GM12878 (cell line): ENCODE results near the gene POU2F3. TPM values are rescaled to one million over a fixed set of nuclear protein-coding genes. Genes with fewer than 3 reads are reported as not detected.

Experiments used
- ATAC-seq: fragments of 200-7000 bp; cut with Tn5 transposase; 3 replicates; pipeline ENCODE4 v1.9.1; 2020; ENCODE audit warnings: mild to moderate bottlenecking, moderate library complexity
- BruUV-seq: library from RNA; stranded (reverse); fragments of 400-500 nt; replicated peaks from 2 replicates; lab custom pipeline; 2021; lab: Mats Ljungman, UMichigan
- CTCF ChIA-PET: fragments of 300-600 bp; sonication (Branson Sonifier 250); formaldehyde crosslinking; extraction: SDS; loops from one replicate; lab custom pipeline; 2021; ENCODE audit warnings: inconsistent platforms; lab: Yijun Ruan, JAX
- POLR2A ChIA-PET: fragments of 350-600 bp; formaldehyde crosslinking; extraction: SDS; loops from one replicate; lab custom pipeline; 2021; ENCODE audit warnings: inconsistent platforms; lab: Charles Lee
- RAD21 ChIA-PET: fragments of 300-600 bp; sonication (Branson Sonifier 250); formaldehyde crosslinking; loops from one replicate; lab custom pipeline; 2023; ENCODE audit warnings: antibody characterized with exemption; ENCODE audit not compliant: unreplicated experiment; lab: Charles Lee
- SMC1A ChIA-PET: fragments of 300-600 bp; sonication (Branson Sonifier 250); formaldehyde crosslinking; loops from one replicate; lab custom pipeline; 2023; ENCODE audit not compliant: unreplicated experiment, uncharacterized antibody; lab: Charles Lee
- DNase-seq: peaks from one replicate; pipeline ENCODE4 v3.0.0-alpha.2; 2011; ENCODE audit warnings: low read depth, low spot score
- FAIRE-seq: peaks from 3 replicates; lab custom pipeline; 2011; peaks lifted over from hg19 to GRCh38; lab: Jason Lieb, UNC
- H2AFZ ChIP-seq: 2 replicates; pipeline ENCODE4 v1.6.0; 2011; ENCODE audit warnings: low read depth, low read length, control low read depth; ENCODE audit not compliant: control insufficient read depth
- H3K27ac ChIP-seq: 2 replicates; pipeline ENCODE4 v1.5.1; 2011; ENCODE audit warnings: control low read depth; ENCODE audit not compliant: control insufficient read depth, insufficient read depth
- H3K27me3 ChIP-seq, 2 experiments: replicated peaks in 1 of 2; 2 replicates each; pipeline versions ENCODE4 v1.6.0 to v1.6.1; 2011; ENCODE audit warnings: low read length in 1 of 2; ENCODE audit not compliant: control insufficient read depth in 2 of 2, insufficient read depth in 2 of 2
- H3K36me3 ChIP-seq, 2 experiments: 2 replicates each; pipeline ENCODE4 v1.5.1; 2011; ENCODE audit warnings: low read length in 1 of 2; ENCODE audit not compliant: control insufficient read depth in 2 of 2, insufficient read depth in 2 of 2
- H3K4me1 ChIP-seq: 2 replicates; pipeline ENCODE4 v1.6.1; 2011; ENCODE audit warnings: mild to moderate bottlenecking, low read length, moderate library complexity, mixed read lengths; ENCODE audit not compliant: control insufficient read depth, insufficient read depth
- H3K4me2 ChIP-seq: 2 replicates; pipeline ENCODE4 v1.6.0; 2011; ENCODE audit warnings: control low read depth; ENCODE audit not compliant: control insufficient read depth, insufficient read depth
- H3K4me3 ChIP-seq: fragments of 200-600 bp; sonication (generic); 2 replicates; pipeline ENCODE4 v1.5.1; 2016
- H3K79me2 ChIP-seq: 2 replicates; pipeline ENCODE4 v1.6.0; 2011; ENCODE audit warnings: low read length; ENCODE audit not compliant: control insufficient read depth, insufficient read depth
- H3K9ac ChIP-seq: 2 replicates; pipeline ENCODE4 v1.8.0; 2011; ENCODE audit warnings: low read length, control low read depth, mixed read lengths; ENCODE audit not compliant: control insufficient read depth, insufficient read depth
- H3K9me3 ChIP-seq: replicated peaks from 3 replicates; pipeline ENCODE4 v1.5.1; 2011; ENCODE audit warnings: mild to moderate bottlenecking, low read length; ENCODE audit not compliant: control insufficient read depth, insufficient read depth
- H4K20me1 ChIP-seq: 2 replicates; pipeline ENCODE4 v1.6.0; 2011; ENCODE audit not compliant: control insufficient read depth, insufficient read depth
- GATAD2B ChIP-seq: fragments of 450-650 bp; conservative IDR thresholded peaks from 2 replicates; pipeline ENCODE4 v1.6.1; 2017; ENCODE audit warnings: low read depth, mild to moderate bottlenecking, moderate library complexity
- WGBS: methylation state at CpG from one replicate; pipeline ENCODE4 v1.1.6; 2016; ENCODE audit warnings: low lambda C conversion rate; ENCODE audit not compliant: insufficient replicate concordance, insufficient coverage; ENCODE audit errors: missing lambda C conversion rate; 5-methylcytosine and 5-hydroxymethylcytosine counted together
- in situ Hi-C: fragments of 300-500 bp; cut with MboI; formaldehyde crosslinking; loops from 9 replicates; pipeline ENCODE4 v1.14.3; 2018; ENCODE audit warnings: mixed read lengths
- intact Hi-C: fragments of 100-400 bp; cut with micrococcal nuclease; formaldehyde crosslinking; loops from one replicate; pipeline ENCODE4 v1.14.2; 2022; ENCODE audit not compliant: unreplicated experiment
- polyA plus RNA-seq, 11 experiments: library from polyadenylated mRNA; depleted of rRNA in 4 of 11; unstranded in 6 of 11; stranded (reverse) in 5 of 11; fragments of >200 nt; fragmentation: Nextera tagmentation in 4 of 11; fragmentation: Illumina TruSeq in 1 of 11; extraction: Ambion mirVana in 4 of 11; extraction: Trizol in 1 of 11; gene quantifications; 1 replicate in 1 of 11; 2 replicates in 10 of 11; pipeline versions ENCODE4 v1.2.1 to v1.2.3, GENCODE V29; 2011 to 2016; ENCODE audit warnings: inconsistent platforms in 2 of 11, missing spikeins in 2 of 11, low read depth in 1 of 11
- total RNA-seq, 4 experiments: library from RNA; depleted of rRNA in 3 of 4; stranded (reverse); fragments of >200 nt in 3 of 4; fragmentation: Illumina TruSeq in 1 of 4; extraction: Trizol in 1 of 4; gene quantifications; 2 replicates each; pipeline versions ENCODE4 v1.2.1 to v1.2.3, GENCODE V29; 2013 to 2021
- TF ChIP-seq, protein P1 (sequence below): fragments of 450-650 bp; IDR thresholded peaks from 2 replicates; pipeline ENCODE4 v1.6.1; 2018; ENCODE audit warnings: borderline replicate concordance, mild to moderate bottlenecking; ENCODE audit not compliant: partially characterized antibody
- TF ChIP-seq, protein P2 (sequence below): fragments of 450-650 bp; IDR thresholded peaks from 2 replicates; pipeline ENCODE4 v1.6.1; 2017; ENCODE audit warnings: antibody characterized with exemption, mild to moderate bottlenecking, moderate library complexity

The POU2F3 gene
- total and polyA plus RNA-seq, 10 of the 15 experiments (the other 5 are each of a cell fraction or from before 2014, with no cell fraction given), result 0.09 to 4.4 (median 0.33) TPM

DNA sequence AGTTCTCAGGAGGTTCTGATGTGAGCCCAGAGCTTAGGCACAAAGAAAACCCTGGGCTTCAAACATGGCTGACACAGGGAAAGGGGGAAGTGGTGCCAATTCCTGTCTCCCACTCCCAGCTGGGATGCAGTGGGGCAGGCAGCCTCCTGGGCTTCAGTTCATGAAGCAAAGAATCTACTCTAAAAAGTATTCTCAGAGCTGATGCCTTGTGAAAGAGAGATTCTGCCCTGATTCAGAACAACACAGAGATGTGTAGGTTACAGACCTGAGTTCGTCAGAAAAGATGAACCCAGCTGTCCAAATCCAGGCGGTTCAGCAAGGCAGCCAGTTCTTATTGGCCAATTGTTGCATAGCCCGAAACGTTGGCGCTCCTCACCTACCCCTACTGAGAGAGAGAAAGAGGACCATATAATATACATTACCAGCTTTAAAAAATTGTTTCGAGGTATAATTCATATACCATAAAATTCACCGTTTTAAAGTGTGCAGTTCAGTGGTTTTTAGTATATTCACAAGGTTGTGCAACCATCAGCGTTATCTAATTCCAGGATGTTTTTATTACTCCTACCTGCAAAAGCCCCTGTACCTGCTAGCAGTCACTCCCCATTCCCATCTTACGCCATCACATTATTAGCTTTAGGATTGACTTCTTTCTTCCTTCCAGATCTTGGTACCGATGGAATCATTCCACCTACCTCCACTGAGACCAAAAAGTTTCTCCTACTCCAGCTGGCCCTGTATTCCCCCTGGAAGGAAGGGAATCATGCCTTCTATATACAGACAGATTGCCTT, 77.9 kb downstream of the POU2F3 start:
- no peak for ATAC-seq
- intact Hi-C loops (no loop called here), in situ Hi-C loops (no loop called here)
- RAD21 ChIA-PET, result interaction anchor here (1.0 kb wide), 1 partner anchor 18 kb away, joined by 3 read pairs; no protein-coding TSS in a partner anchor
- SMC1A ChIA-PET, result interaction anchor here (0.9 to 3.3 kb wide), 4 partner anchors 15 to 83 kb away, joined by 3 to 18 read pairs (median 5); no protein-coding TSS in a partner anchor
- TF ChIP-seq GATAD2B, result no peak
- TF ChIP-seq, protein P1, sequence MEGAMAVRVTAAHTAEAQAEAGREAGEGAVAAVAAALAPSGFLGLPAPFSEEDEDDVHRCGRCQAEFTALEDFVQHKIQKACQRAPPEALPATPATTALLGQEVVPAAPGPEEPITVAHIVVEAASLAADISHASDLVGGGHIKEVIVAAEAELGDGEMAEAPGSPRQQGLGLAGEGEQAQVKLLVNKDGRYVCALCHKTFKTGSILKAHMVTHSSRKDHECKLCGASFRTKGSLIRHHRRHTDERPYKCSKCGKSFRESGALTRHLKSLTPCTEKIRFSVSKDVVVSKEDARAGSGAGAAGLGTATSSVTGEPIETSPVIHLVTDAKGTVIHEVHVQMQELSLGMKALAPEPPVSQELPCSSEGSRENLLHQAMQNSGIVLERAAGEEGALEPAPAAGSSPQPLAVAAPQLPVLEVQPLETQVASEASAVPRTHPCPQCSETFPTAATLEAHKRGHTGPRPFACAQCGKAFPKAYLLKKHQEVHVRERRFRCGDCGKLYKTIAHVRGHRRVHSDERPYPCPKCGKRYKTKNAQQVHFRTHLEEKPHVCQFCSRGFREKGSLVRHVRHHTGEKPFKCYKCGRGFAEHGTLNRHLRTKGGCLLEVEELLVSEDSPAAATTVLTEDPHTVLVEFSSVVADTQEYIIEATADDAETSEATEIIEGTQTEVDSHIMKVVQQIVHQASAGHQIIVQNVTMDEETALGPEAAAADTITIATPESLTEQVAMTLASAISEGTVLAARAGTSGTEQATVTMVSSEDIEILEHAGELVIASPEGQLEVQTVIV, result no peak
- TF ChIP-seq, protein P2, sequence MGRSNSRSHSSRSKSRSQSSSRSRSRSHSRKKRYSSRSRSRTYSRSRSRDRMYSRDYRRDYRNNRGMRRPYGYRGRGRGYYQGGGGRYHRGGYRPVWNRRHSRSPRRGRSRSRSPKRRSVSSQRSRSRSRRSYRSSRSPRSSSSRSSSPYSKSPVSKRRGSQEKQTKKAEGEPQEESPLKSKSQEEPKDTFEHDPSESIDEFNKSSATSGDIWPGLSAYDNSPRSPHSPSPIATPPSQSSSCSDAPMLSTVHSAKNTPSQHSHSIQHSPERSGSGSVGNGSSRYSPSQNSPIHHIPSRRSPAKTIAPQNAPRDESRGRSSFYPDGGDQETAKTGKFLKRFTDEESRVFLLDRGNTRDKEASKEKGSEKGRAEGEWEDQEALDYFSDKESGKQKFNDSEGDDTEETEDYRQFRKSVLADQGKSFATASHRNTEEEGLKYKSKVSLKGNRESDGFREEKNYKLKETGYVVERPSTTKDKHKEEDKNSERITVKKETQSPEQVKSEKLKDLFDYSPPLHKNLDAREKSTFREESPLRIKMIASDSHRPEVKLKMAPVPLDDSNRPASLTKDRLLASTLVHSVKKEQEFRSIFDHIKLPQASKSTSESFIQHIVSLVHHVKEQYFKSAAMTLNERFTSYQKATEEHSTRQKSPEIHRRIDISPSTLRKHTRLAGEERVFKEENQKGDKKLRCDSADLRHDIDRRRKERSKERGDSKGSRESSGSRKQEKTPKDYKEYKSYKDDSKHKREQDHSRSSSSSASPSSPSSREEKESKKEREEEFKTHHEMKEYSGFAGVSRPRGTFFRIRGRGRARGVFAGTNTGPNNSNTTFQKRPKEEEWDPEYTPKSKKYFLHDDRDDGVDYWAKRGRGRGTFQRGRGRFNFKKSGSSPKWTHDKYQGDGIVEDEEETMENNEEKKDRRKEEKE, result no peak
- Histone ChIP-seq H2AFZ (no peak overlapping the region), H4K20me1 (no peaks in the 10 kb centered on the region), H3K36me3 (no peaks in the 10 kb centered on the region), H3K27me3 (peaks cover 0 to 2% of the 10 kb centered on the region in 2 experiments; a peak in 2 of 4 replicates), H3K4me2 (no peak overlapping the region), H3K4me3 (no peak overlapping the region), H3K79me2 (no peaks in the 10 kb centered on the region), H3K27ac (no peak overlapping the region), H3K9ac (no peak overlapping the region), H3K9me3 (no peaks in the 10 kb centered on the region), H3K4me1 (no peaks in the 10 kb centered on the region)
- BruUV-seq, result no TSS peak
- CTCF ChIA-PET, result interaction anchor here (0.6 to 1.9 kb wide), 5 partner anchors 9 to 81 kb away, joined by 3 to 13 read pairs (median 3); no protein-coding TSS in a partner anchor
- FAIRE-seq, result no peak
- 39% methylated on average over 10 of the region's 10 CpGs for WGBS
- DNase-seq, result no peak
- POLR2A ChIA-PET, result interaction anchor here (1.4 kb wide), 1 partner anchor 8 kb away, joined by 3 read pairs; no protein-coding TSS in a partner anchor
